HG03571 (cell line): ENCODE data around the gene EDN3.

Source experiments
- ATAC-seq: cut with Tn5 transposase; IDR thresholded peaks from one replicate; pipeline ENCODE4 v1.9.1; 2021; ENCODE audit not compliant: unreplicated experiment

The EDN3 gene

GRCh38 chr20:59360934-59361333, 60.5 kb downstream of the EDN3 start:
- no peak for ATAC-seq

GRCh38 chr20:59361411-59361810, 61.0 kb downstream of the EDN3 start:
- no peak for ATAC-seq

GRCh38 chr20:59363101-59363500, 62.7 kb downstream of the EDN3 start:
- no peak for ATAC-seq

DNA sequence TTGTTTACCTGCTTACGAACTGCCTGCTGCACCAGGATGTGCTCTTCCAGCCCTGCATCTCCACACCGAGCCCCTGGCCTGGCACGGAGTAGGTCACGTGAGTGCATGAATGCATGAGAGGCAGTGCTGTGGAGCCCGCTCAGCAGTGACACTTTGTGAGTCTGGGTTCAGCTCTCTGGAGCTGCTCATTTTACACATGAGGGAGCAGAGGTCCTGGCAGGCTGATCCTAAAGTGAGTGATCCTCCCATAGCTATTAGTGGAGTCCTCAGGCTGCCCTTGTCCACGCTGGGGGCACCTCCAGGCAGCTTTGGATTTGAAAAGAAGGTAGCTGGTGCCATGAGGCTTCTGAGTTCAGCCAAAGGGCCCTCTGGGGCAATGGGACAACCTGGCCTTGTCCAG, 64.2 kb downstream of the EDN3 start:
- ATAC-seq, result no peak

- no peak for ATAC-seq
Measured at GRCh38 chr20:59365611-59366285, 65.3 kb downstream of the EDN3 start.

- no peak for ATAC-seq
Measured at GRCh38 chr20:59371431-59371830, 71.0 kb downstream of the EDN3 start.

GRCh38 chr20:59374261-59374660, 73.8 kb downstream of the EDN3 start:
- ATAC-seq, result no peak

GRCh38 chr20:59375541-59375940, 75.1 kb downstream of the EDN3 start:
- ATAC-seq, result no peak
